Measurements from ENCODE around the gene RAD51C. TPM values are rescaled to one million over a fixed set of nuclear protein-coding genes. Genes with fewer than 3 reads are reported as not detected.
"Not testable (repeated sequence)": the region's sequence is repeated elsewhere in the genome, so short reads cannot be mapped to it uniquely, and the experiment has no call there.

The RAD51C gene
- total RNA-seq, 1 donor from 2014 or later = 15.9 TPM

GRCh38 chr17:58741121-58741625 is 48.8 kb downstream of the RAD51C start:
- no peak for DNase-seq (ENCODE audit: low spot score)

GRCh38 chr17:58747674-58748073 is 55.3 kb downstream of the RAD51C start:
- DNase-seq (ENCODE audit: low spot score) = no peak

DNA sequence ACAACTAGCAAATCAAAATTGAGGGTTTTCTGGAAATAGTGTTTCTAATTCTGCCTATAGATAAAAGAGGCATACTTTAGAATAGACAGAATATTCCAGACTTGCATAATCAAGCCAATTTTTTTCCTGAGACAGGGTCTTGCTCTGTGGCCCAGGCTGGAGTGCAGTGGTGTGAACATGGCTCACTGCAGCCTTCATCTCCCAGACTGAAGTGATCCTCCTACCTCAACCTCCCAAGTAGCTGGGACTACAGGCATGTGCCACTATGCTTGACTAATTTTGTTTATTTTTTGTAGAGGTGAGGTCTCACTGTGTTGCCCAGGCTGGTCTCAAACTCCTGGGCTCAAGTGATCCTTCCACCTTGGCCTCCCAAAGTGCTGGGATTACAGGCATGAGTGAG is 57.2 kb downstream of the RAD51C start:
- DNase-seq (ENCODE audit: low spot score) = not testable (repeated sequence)

GRCh38 chr17:58753026-58753425 is 60.6 kb downstream of the RAD51C start:
- no peak for DNase-seq (ENCODE audit: low spot score)

DNA sequence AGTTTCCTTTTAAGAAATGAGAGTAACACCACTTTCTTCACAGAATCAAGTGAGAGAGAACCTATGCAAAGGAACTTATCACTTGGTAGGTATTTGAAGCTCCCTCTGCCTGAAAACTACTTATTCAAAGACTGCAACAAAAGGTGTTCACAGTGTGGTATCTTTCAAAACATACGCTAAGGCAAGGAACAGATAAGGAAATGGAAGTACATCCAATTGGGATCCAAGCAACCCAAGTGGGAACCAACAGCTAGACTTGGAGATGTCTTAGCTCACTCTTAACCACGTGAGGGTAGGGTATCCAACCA is 62.8 kb downstream of the RAD51C start:
- no peak for DNase-seq (ENCODE audit: low spot score)

DNA sequence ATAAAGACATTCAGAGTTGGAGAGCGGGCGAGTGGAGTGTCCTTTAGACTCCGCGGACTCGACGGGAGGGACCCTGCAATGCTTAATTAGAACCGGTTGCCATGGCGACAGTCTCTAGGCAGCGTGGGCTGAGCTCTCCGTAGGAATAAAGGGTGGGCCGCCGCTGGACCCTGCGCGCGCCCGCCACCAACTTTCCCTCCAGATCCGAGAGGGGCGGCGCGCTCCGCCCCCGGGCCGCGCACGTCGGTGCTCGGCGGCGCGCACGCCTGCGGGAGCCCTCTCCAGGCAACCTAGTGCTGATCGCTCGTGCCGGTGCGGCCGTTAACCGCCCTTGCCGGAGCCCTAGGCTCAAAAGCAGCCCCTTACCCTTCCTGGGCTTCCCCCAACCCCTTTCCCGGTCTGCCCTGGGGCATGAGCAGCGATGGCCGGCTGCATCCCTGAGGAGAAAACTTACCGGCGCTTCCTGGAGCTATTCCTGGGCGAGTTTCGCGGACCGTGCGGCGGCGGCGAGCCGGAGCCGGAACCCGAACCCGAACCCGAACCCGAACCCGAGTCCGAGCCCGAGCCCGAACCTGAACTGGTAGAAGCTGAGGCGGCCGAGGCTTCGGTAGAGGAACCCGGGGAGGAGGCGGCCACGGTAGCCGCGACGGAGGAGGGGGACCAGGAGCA is 63.3 kb downstream of the RAD51C start, which contains the start of gene PPM1E:
TSS of gene PPM1E (plus strand) at position 278 of the 669 bp plus-strand sequence.
- no peak for DNase-seq (ENCODE audit: low spot score)

DNA sequence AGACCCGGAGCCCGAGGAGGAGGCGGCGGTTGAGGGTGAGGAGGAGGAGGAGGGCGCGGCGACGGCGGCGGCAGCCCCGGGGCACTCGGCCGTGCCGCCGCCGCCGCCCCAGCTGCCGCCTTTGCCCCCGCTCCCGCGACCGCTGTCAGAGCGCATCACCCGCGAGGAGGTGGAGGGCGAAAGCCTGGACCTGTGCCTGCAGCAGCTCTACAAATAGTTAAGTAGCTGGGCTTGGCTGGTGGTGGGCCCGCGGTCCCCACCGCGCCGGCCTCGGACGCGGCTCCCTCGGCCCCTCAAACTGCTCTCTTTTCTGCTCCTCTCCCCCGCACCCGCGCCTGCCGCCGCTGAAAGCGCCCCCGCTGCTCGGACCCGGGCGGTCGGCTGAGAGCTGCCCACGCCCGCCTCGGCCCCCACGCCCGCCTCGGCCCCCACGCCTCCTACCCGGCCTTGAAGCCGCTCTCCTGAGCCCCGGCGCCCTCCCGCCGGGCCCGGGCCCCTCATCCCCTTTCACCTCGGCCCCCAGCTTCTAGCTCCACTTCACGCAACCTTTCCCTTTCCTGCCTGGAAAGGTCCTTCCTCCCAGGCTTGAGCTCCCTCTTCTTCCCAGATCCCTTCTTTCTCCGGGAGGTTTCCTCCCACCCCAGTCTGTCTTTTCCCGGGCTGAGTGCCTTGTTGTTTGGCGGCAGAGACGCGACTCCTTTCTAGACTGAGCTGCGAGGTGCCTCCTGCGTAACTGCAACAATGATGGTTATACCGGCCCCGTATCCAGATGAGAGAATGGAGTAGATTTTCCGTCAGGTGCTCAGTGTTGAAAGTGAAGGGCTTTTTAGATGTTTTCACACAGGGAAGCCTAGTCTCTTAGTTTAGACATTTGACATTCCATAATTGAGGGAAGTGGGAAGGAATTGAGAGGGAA is 64.1 kb downstream of the RAD51C start:
- no peak for DNase-seq (ENCODE audit: low spot score)

- DNase-seq (ENCODE audit: low spot score) = no peak
These were observed 64.8 kb downstream of the RAD51C start for GRCh38 chr17:58757162-58757613.

DNA sequence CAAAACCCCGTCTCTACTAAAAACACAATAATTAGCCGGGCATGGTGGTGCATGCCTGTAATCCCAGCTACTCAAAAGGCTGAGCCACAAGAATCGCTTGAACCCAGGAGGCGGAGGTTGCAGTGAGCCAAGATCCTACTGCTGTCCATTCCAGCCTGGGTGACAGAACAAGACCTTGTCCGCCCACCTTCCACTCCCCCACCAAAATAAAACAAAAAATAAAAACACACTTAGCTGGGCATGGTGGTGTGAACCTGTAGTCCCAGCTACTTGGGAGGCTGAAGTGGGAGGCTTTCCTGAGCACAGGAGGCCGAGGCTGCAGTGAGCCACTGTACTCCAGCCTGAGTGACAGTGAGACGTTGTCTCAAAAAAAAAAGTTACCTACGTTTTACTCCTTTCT is 66.5 kb downstream of the RAD51C start:
- no peak for DNase-seq (ENCODE audit: low spot score)

DNA sequence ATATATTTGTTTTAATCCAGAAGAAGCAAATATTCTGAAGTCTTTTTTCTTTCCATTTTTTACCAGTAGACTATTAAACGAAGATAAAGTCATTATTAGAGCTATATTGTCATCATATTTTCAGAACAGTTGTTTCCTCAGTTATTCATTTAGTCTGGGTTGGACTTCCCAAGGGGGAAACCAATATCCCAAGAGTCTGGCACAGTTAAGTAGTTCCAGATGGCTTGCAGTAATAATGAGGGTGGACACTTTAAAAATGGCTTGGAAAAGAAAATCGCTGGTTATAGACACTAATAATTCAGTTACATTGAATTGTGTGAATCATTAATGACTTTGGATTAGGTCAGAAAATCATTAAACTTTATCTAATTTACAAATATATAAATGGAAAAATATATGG is 67.1 kb downstream of the RAD51C start:
- DNase-seq (ENCODE audit: low spot score) = no peak

DNA sequence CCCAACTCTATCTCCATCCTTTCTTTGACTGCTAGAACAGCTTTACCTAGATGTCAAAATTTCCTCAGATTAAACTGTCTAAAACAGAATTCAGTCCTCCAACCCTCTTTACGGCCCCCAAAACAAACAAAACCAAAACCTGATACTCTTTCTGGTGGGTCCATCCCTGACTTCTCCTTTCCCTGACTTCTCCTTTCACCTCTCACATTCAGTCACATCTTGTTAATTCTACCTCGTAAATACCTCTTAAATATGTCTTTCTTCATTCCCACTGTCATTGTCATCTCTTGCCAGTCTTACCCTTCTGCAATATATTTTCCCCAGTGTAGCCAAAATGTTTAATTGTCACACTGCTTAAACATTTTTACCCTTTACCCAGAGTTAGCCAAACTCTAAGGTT is 67.8 kb downstream of the RAD51C start:
- DNase-seq (ENCODE audit: low spot score) = no peak

DNA sequence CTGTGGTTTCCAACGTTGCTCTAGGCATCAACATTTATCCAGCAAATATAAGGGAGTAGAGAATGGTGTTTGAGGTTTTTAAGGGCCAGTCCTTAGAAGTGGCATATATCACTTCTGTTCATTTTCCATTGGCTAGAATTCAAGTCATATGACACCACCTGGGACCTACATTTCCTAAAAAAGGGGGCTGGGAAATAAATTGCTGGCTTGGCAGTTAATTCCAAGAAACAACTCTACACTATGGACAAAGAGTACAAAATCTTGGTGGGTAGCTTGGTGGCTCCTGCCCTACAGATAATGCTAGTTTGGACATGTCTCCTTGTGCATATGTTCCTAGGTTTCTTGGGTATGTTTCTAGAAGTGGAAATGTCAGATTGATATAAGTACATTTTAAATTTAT is 70.9 kb downstream of the RAD51C start:
- DNase-seq (ENCODE audit: low spot score) = no peak

GRCh38 chr17:58764373-58764772 is 72.0 kb downstream of the RAD51C start:
- DNase-seq (ENCODE audit: low spot score) = no peak

DNA sequence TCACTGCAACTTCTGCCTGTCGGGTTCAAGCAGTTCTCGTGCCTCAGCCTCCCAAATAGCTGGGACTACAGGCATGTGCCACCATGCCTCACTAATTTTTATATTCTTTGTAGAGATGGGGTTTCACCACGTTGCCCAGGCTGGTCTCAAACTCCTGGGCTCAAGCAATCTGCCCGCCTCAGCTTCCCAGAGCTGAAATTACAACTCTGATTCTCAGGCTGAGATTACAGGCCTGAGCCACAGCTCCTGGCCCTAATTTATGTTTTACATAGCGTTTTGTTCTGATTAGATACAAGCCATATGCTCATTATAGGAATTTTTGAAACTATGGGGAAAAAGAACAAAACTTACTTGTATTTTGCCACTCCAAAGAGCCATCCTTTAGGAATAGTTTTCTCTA is 86.1 kb downstream of the RAD51C start:
- DNase-seq (ENCODE audit: low spot score) = not testable (repeated sequence)

GRCh38 chr17:58779446-58779845 is 87.0 kb downstream of the RAD51C start:
- DNase-seq (ENCODE audit: low spot score) = no peak

GRCh38 chr17:58783380-58783779 is 91.0 kb downstream of the RAD51C start:
- no peak for DNase-seq (ENCODE audit: low spot score)

- no peak for DNase-seq (ENCODE audit: low spot score)
These were observed 92.7 kb downstream of the RAD51C start for GRCh38 chr17:58785097-58785496.

Other genes with a start within 250 kb of the RAD51C start
- gene HSF5, start 204.2 kb upstream of the RAD51C start, total RNA-seq = 0.09 TPM
- gene MTMR4, start 178.0 kb upstream of the RAD51C start, total RNA-seq = 44.7 TPM
- 0.32 TPM for gene TEX14, start 557 bp upstream of the RAD51C start, total RNA-seq
- gene PPM1E, start 63.3 kb downstream of the RAD51C start, total RNA-seq = 0.17 TPM

Data from mucosa of gallbladder (tissue), 1 donor.